ENCODE results near the gene TFPI.

DNA sequence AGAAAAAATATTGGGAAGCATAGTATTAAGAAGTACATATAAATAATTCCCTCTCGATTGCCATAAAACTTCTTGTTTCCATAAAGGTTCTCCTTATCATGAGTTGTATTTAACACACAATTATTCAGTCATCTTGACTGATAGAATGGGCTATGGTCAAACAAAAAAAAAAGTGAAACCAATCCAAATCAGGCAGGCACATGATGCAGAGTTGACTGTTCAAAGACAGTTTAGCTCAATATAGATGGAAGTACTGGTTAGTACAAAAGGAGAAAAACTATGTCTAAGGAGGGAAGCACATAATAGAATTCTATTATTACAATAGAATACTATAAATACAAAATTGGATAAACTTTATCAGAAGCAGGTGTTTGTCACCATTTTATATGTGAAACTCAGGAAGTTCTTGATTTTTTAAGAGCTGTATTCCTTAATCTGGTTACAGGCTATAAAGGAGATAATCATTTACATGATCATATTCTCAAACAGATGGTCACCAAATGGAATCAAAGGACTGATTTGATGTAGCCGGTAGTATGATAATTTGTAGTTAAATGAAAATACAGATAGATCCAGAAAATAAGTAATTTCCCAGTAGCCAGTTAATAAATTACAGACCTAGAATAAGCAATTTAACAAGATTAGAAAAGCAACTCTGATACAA lies 88.0 kb downstream of the TFPI start:
- no peak for TF ChIP-seq POLR2AphosphoS5 (IDR thresholded peaks at IDR 0.05; ENCODE audit: low read depth, low read length)
- TF ChIP-seq, protein P1, sequence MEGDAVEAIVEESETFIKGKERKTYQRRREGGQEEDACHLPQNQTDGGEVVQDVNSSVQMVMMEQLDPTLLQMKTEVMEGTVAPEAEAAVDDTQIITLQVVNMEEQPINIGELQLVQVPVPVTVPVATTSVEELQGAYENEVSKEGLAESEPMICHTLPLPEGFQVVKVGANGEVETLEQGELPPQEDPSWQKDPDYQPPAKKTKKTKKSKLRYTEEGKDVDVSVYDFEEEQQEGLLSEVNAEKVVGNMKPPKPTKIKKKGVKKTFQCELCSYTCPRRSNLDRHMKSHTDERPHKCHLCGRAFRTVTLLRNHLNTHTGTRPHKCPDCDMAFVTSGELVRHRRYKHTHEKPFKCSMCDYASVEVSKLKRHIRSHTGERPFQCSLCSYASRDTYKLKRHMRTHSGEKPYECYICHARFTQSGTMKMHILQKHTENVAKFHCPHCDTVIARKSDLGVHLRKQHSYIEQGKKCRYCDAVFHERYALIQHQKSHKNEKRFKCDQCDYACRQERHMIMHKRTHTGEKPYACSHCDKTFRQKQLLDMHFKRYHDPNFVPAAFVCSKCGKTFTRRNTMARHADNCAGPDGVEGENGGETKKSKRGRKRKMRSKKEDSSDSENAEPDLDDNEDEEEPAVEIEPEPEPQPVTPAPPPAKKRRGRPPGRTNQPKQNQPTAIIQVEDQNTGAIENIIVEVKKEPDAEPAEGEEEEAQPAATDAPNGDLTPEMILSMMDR (IDR thresholded peaks at IDR 0.05 in 2 of 3, conservative IDR thresholded peaks at IDR 0.05 in 1 of 3; ENCODE audit: borderline replicate concordance in 1 of 3, insufficient read depth in 1 of 3, low read depth in 2 of 3, low read length in 2 of 3), result no peak

Data from HCT116 (cell line).